ENCODE results near the gene RCOR1.
"Not testable (repeated sequence)": the region's sequence is repeated elsewhere in the genome, so short reads cannot be mapped to it uniquely, and the experiment has no call there.

Gene RCOR1

DNA sequence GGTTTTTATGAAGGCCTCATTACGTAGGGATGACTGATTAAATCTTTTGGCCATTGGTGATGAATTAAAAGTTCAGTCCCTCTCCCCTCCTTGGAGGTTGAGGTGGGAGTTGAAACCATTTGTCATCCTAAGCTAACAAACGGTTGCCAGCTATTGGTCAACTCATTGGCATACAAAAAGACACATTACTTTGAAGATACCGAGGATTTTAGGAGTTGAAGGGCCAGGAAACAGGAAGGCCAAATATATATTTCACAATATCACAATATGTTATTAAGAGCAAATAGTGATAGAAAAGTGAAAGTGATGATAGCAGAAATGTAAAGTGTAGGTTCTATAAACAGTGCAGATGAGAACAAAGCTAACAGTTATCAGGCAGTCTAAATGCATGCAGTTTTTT is 24.4 kb downstream of the RCOR1 start:
- H3K79me2 ChIP-seq (ENCODE audit: insufficient read depth, low read length): peaks cover 66% of the 10 kb centered on the region
- peaks cover 5% of the 10 kb centered on the region; the same call in 1 of the 2 replicates for H3F3A ChIP-seq (ENCODE audit: insufficient read depth)
- H4K20me1 ChIP-seq (ENCODE audit: low read depth, low read length): no peaks in the 10 kb centered on the region
- no peaks in the 10 kb centered on the region for H3K36me3 ChIP-seq (ENCODE audit: low read length)
- H3K4me3 ChIP-seq (ENCODE audit: insufficient read depth, low read length, poor library complexity, severe bottlenecking): no peak overlapping the region
- H3K4me2 ChIP-seq (ENCODE audit: low read depth, low read length, poor library complexity, severe bottlenecking): no peak overlapping the region
- TF ChIP-seq CTCF (IDR thresholded peaks at IDR 0.05; ENCODE audit: insufficient read depth, low read length, poor library complexity, severe bottlenecking): no peak
- TF ChIP-seq EZH2phosphoT487 (conservative IDR thresholded peaks at IDR 0.05; ENCODE audit: low read length): no peak
- H3K9me2 ChIP-seq (replicated peaks; ENCODE audit: insufficient read depth, low read length): no peaks in the 10 kb centered on the region
- no peak overlapping the region for H2AFZ ChIP-seq (ENCODE audit: low read depth, low read length, severe bottlenecking)
- no peak overlapping the region for H3K27ac ChIP-seq (ENCODE audit: low read depth, low read length)
- no peaks in the 10 kb centered on the region for H3K27me3 ChIP-seq (ENCODE audit: low read length)
- no peak overlapping the region for H3K9ac ChIP-seq (ENCODE audit: low read length)
- H3K9me3 ChIP-seq (ENCODE audit: insufficient read depth, low read length): no peaks in the 10 kb centered on the region

- not testable (repeated sequence) for H3F3A ChIP-seq (ENCODE audit: insufficient read depth); H3K4me3 ChIP-seq (ENCODE audit: insufficient read depth, low read length, poor library complexity, severe bottlenecking); H3K9me3 ChIP-seq (ENCODE audit: insufficient read depth, low read length); H3K9me2 ChIP-seq (replicated peaks; ENCODE audit: insufficient read depth, low read length); H4K20me1 ChIP-seq (ENCODE audit: low read depth, low read length); H3K9ac ChIP-seq (ENCODE audit: low read length); H3K27me3 ChIP-seq (ENCODE audit: low read length); H2AFZ ChIP-seq (ENCODE audit: low read depth, low read length, severe bottlenecking); H3K36me3 ChIP-seq (ENCODE audit: low read length); H3K4me2 ChIP-seq (ENCODE audit: low read depth, low read length, poor library complexity, severe bottlenecking); H3K27ac ChIP-seq (ENCODE audit: low read depth, low read length)
- H3K79me2 ChIP-seq (ENCODE audit: insufficient read depth, low read length): peaks cover 49% of the 10 kb centered on the region
Observed at GRCh38 chr14:102619012-102619411, 26.6 kb downstream of the RCOR1 start.

DNA sequence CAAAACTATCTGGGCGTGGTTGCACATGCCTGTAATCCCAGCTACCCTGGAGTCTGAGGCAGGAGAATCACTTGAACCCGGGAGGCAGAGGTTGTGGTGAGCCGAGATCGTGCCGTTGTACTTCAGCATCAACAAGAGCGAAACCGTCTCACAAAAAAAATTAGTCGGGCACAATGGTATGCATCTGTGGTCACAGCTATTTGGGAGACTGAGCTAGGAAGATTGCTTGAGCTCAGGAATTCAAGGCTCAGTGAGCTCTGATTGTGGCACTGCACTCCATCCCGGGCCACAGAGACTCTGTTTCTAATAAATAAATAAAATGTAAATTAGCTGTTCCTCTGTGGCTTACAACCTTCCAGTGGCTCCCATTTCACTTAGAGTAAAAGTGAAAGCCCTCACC is 28.0 kb downstream of the RCOR1 start:
- Histone ChIP-seq H3F3A (ENCODE audit: insufficient read depth) (0 out of 2 replicates have a peak, but pooled peaks cover 3% of the 10 kb centered on the region), H3K9me3 (ENCODE audit: insufficient read depth, low read length) (no peaks in the 10 kb centered on the region), H4K20me1 (ENCODE audit: low read depth, low read length) (0 out of 2 replicates have a peak, but pooled peaks cover 5% of the 10 kb centered on the region), H3K27ac (ENCODE audit: low read depth, low read length) (no peak overlapping the region), H3K4me2 (ENCODE audit: low read depth, low read length, poor library complexity, severe bottlenecking) (no peak overlapping the region), H3K9ac (ENCODE audit: low read length) (no peak overlapping the region), H2AFZ (ENCODE audit: low read depth, low read length, severe bottlenecking) (no peak overlapping the region), H3K27me3 (ENCODE audit: low read length) (no peaks in the 10 kb centered on the region), H3K36me3 (ENCODE audit: low read length) (no peaks in the 10 kb centered on the region), H3K9me2 (replicated peaks; ENCODE audit: insufficient read depth, low read length) (no peaks in the 10 kb centered on the region), H3K4me3 (ENCODE audit: insufficient read depth, low read length, poor library complexity, severe bottlenecking) (no peak overlapping the region), H3K79me2 (ENCODE audit: insufficient read depth, low read length) (peaks cover 46% of the 10 kb centered on the region)
- TF ChIP-seq EZH2phosphoT487 (conservative IDR thresholded peaks at IDR 0.05; ENCODE audit: low read length) (no peak), CTCF (IDR thresholded peaks at IDR 0.05; ENCODE audit: insufficient read depth, low read length, poor library complexity, severe bottlenecking) (no peak)

DNA sequence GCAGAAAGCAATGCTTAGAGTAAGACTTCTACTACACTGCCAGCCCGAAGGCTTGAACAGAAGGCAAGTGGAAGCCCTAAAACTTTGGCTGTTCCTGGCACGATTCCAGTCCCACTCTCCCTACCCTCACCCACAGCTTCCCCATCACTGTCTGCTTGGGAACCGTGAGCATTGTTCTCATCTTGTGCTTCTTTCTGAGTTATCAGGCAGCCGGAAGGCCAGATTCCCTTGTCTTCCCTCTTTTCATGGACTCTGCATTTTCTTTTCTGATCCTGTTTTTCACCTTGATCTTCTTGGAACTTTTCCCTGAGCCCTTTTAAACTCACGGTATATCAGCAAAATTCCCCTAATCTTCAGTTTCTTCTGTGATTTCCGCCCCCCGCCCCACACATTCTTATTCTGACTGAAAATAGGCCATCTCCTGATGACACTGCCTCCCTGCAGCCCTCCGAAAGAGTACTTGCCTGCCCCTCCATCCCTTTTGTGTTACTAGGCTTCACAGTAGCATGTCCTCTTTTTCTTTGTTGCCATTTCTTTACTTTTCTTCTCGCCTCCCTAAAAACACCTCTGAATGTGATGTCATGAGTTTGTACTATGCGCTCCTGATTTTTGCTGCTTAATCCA is 29.9 kb downstream of the RCOR1 start:
- H3K79me2 ChIP-seq (ENCODE audit: insufficient read depth, low read length): peaks cover 41% of the 10 kb centered on the region

More for the DNA sequence above, 29.9 kb downstream of the RCOR1 start:
- Histone ChIP-seq H3K27me3 (ENCODE audit: low read length) (no peaks in the 10 kb centered on the region), H3K27ac (ENCODE audit: low read depth, low read length) (no peak overlapping the region), H3K4me2 (ENCODE audit: low read depth, low read length, poor library complexity, severe bottlenecking) (no peak overlapping the region), H3K9ac (ENCODE audit: low read length) (no peak overlapping the region), H3K9me2 (replicated peaks; ENCODE audit: insufficient read depth, low read length) (no peaks in the 10 kb centered on the region), H3K4me3 (ENCODE audit: insufficient read depth, low read length, poor library complexity, severe bottlenecking) (no peak overlapping the region), H3F3A (ENCODE audit: insufficient read depth) (0 out of 2 replicates have a peak, but pooled peaks cover 3% of the 10 kb centered on the region), H3K9me3 (ENCODE audit: insufficient read depth, low read length) (no peaks in the 10 kb centered on the region), H3K36me3 (ENCODE audit: low read length) (no peaks in the 10 kb centered on the region), H2AFZ (ENCODE audit: low read depth, low read length, severe bottlenecking) (no peak overlapping the region), H4K20me1 (ENCODE audit: low read depth, low read length) (0 out of 2 replicates have a peak, but pooled peaks cover 5% of the 10 kb centered on the region)
- TF ChIP-seq EZH2phosphoT487 (conservative IDR thresholded peaks at IDR 0.05; ENCODE audit: low read length) (no peak), CTCF (IDR thresholded peaks at IDR 0.05; ENCODE audit: insufficient read depth, low read length, poor library complexity, severe bottlenecking) (no peak)
